Neural cell (in vitro differentiated cells): ENCODE results near the gene GTF2E1. TPM values are rescaled to one million over a fixed set of nuclear protein-coding genes. Genes with fewer than 3 reads are reported as not detected.

Source experiments
- H2AFZ ChIP-seq: fragments of 200-600, 300-800 bp; sonication (generic), shearing (Covaris generic); 2 replicates; pipeline ENCODE4 v1.6.0; 2014; ENCODE audit warnings: low read depth, mild to moderate bottlenecking, antibody characterized with exemption, low read length, moderate library complexity
- H3F3A ChIP-seq: fragments of 200-600 bp; shearing (Covaris generic); 2 replicates; pipeline ENCODE4 v1.6.1; 2016; ENCODE audit warnings: mild to moderate bottlenecking, moderate library complexity, mixed read lengths, antibody characterized with exemption, low read length; ENCODE audit not compliant: insufficient read depth, poor library complexity, severe bottlenecking
- H3K27ac ChIP-seq: fragments of 200-600, 300-800 bp; sonication (generic), shearing (Covaris generic); 2 replicates; pipeline ENCODE4 v1.5.1; 2014; ENCODE audit warnings: mild to moderate bottlenecking, low read length, moderate library complexity
- H3K27me3 ChIP-seq: fragments of 300-800, 200-600 bp; sonication (generic), shearing (Covaris generic); 2 replicates; pipeline ENCODE4 v1.6.0; 2014; ENCODE audit warnings: mild to moderate bottlenecking, low read depth, low read length, moderate library complexity; ENCODE audit not compliant: insufficient read depth
- H3K36me3 ChIP-seq: fragments of 300-800, 200-600 bp; sonication (generic), shearing (Covaris generic); 2 replicates; pipeline ENCODE4 v1.5.1; 2014; ENCODE audit warnings: mild to moderate bottlenecking, antibody characterized with exemption, low read length, moderate library complexity; ENCODE audit not compliant: insufficient read depth
- H3K4me2 ChIP-seq: fragments of 300-800, 200-600 bp; sonication (generic), shearing (Covaris generic); 2 replicates; pipeline ENCODE4 v1.6.0; 2014; ENCODE audit warnings: mild to moderate bottlenecking, low read length
- H3K4me3 ChIP-seq: fragments of 300-800, 200-600 bp; sonication (generic), shearing (Covaris generic); 2 replicates; pipeline ENCODE4 v1.5.1; 2014; ENCODE audit warnings: mild to moderate bottlenecking, low read length, moderate library complexity
- H3K79me2 ChIP-seq: fragments of 200-600 bp; shearing (Covaris generic); replicated peaks from 2 replicates; pipeline ENCODE4 v1.6.0; 2014; ENCODE audit warnings: mild to moderate bottlenecking, low read length, moderate library complexity; ENCODE audit not compliant: insufficient read depth
- H3K9ac ChIP-seq: fragments of 300-800, 200-600 bp; sonication (generic), shearing (Covaris generic); 2 replicates; pipeline ENCODE4 v1.6.1; 2016; ENCODE audit warnings: mild to moderate bottlenecking, low read length, mixed read lengths
- H3K9me2 ChIP-seq: fragments of 200-600 bp; shearing (Covaris generic); 2 replicates; pipeline ENCODE4 v1.6.1; 2016; ENCODE audit warnings: mild to moderate bottlenecking, low read length, mixed read lengths; ENCODE audit not compliant: insufficient read depth
- H3K9me3 ChIP-seq: fragments of 200-600, 300-800 bp; sonication (generic), shearing (Covaris generic); 2 replicates; pipeline ENCODE4 v1.6.1; 2016; ENCODE audit warnings: mild to moderate bottlenecking, mixed run types, low read length, moderate library complexity, mixed read lengths
- H4K20me1 ChIP-seq: fragments of 200-600 bp; shearing (Covaris generic); 2 replicates; pipeline ENCODE4 v1.6.1; 2016; ENCODE audit warnings: mild to moderate bottlenecking, mixed run types; ENCODE audit not compliant: insufficient read depth
- EP300 ChIP-seq: fragments of 450-650 bp; conservative IDR thresholded peaks from 2 replicates; pipeline ENCODE4 v1.6.1; 2014; ENCODE audit warnings: antibody characterized with exemption, mild to moderate bottlenecking, moderate library complexity; ENCODE audit not compliant: poor library complexity, severe bottlenecking
- EZH2 ChIP-seq: fragments of 200-600, 300-800 bp; shearing (Covaris generic), sonication (generic); IDR thresholded peaks from 2 replicates; pipeline ENCODE4 v1.6.1; 2014; ENCODE audit warnings: antibody characterized with exemption, low read length, borderline replicate concordance, mild to moderate bottlenecking; ENCODE audit not compliant: insufficient read depth, poor library complexity, severe bottlenecking
- MXI1 ChIP-seq: fragments of 450-650 bp; conservative IDR thresholded peaks from 2 replicates; pipeline ENCODE4 v1.6.1; 2014; ENCODE audit warnings: antibody characterized with exemption, mild to moderate bottlenecking; ENCODE audit not compliant: poor library complexity, severe bottlenecking
- POLR2AphosphoS5 ChIP-seq: IDR thresholded peaks from 2 replicates; pipeline ENCODE4 v1.6.1; 2012
- RAD21 ChIP-seq: fragments of 450-650 bp; conservative IDR thresholded peaks from 2 replicates; pipeline ENCODE4 v1.6.1; 2014; ENCODE audit warnings: antibody characterized with exemption, mild to moderate bottlenecking, moderate library complexity
- SMC3 ChIP-seq: fragments of 450-650 bp; conservative IDR thresholded peaks from 2 replicates; pipeline ENCODE4 v1.6.1; 2014; ENCODE audit warnings: antibody characterized with exemption, mild to moderate bottlenecking, moderate library complexity; ENCODE audit not compliant: poor library complexity
- TAF1 ChIP-seq: IDR thresholded peaks from 2 replicates; pipeline ENCODE4 v1.6.1; 2012; ENCODE audit warnings: low read depth
- polyA plus RNA-seq: library from polyadenylated mRNA; depleted of rRNA; stranded (reverse); fragments of >200 nt; gene quantifications from 2 replicates; pipeline ENCODE4 v1.2.3, GENCODE V29; 2014
- TF ChIP-seq, protein P1 (sequence below): fragments of 450-650 bp; IDR thresholded peaks from 2 replicates; pipeline ENCODE4 v1.5.1; 2014; ENCODE audit warnings: antibody characterized with exemption, mild to moderate bottlenecking, moderate library complexity; ENCODE audit not compliant: poor library complexity, severe bottlenecking
- TF ChIP-seq, protein P2 (sequence below): IDR thresholded peaks from 2 replicates; pipeline ENCODE4 v1.6.1; 2012; ENCODE audit warnings: borderline replicate concordance

GTF2E1 gene
- polyA plus RNA-seq, 1 donor from 2014 or later, result 25.1 TPM

DNA sequence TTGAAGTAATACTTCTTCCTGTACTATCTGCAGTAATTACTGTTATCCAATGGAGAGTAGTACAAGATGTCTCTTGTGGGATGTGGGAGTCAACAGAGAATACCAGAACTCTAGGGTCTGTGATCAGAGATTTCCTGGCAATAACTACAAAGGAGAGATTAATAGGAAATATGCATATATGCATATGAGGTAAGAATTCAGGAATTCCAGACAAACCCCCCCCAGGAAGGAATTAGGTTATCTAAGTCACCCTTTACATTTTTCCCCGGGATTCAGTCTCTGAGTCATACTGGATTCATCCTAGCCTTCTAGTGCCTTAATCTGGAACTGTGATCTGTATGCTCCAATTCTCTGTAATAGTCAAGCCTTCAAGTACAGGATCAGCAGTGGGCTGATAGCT is 49.4 kb downstream of the GTF2E1 start:
- no peaks in the 10 kb centered on the region for H3F3A ChIP-seq
- H4K20me1 ChIP-seq, result no peaks in the 10 kb centered on the region
- no peak overlapping the region for H2AFZ ChIP-seq
- H3K9me2 ChIP-seq, result no peaks in the 10 kb centered on the region
- no peak overlapping the region for H3K27ac ChIP-seq
- no peaks in the 10 kb centered on the region for H3K9me3 ChIP-seq
- TF ChIP-seq EP300 (no peak), EZH2 (no peak), MXI1 (no peak), RAD21 (no peak), TAF1 (no peak), SMC3 (no peak), POLR2AphosphoS5 (no peak)
- TF ChIP-seq, protein P1, sequence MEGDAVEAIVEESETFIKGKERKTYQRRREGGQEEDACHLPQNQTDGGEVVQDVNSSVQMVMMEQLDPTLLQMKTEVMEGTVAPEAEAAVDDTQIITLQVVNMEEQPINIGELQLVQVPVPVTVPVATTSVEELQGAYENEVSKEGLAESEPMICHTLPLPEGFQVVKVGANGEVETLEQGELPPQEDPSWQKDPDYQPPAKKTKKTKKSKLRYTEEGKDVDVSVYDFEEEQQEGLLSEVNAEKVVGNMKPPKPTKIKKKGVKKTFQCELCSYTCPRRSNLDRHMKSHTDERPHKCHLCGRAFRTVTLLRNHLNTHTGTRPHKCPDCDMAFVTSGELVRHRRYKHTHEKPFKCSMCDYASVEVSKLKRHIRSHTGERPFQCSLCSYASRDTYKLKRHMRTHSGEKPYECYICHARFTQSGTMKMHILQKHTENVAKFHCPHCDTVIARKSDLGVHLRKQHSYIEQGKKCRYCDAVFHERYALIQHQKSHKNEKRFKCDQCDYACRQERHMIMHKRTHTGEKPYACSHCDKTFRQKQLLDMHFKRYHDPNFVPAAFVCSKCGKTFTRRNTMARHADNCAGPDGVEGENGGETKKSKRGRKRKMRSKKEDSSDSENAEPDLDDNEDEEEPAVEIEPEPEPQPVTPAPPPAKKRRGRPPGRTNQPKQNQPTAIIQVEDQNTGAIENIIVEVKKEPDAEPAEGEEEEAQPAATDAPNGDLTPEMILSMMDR, result no peak
- TF ChIP-seq, protein P2, sequence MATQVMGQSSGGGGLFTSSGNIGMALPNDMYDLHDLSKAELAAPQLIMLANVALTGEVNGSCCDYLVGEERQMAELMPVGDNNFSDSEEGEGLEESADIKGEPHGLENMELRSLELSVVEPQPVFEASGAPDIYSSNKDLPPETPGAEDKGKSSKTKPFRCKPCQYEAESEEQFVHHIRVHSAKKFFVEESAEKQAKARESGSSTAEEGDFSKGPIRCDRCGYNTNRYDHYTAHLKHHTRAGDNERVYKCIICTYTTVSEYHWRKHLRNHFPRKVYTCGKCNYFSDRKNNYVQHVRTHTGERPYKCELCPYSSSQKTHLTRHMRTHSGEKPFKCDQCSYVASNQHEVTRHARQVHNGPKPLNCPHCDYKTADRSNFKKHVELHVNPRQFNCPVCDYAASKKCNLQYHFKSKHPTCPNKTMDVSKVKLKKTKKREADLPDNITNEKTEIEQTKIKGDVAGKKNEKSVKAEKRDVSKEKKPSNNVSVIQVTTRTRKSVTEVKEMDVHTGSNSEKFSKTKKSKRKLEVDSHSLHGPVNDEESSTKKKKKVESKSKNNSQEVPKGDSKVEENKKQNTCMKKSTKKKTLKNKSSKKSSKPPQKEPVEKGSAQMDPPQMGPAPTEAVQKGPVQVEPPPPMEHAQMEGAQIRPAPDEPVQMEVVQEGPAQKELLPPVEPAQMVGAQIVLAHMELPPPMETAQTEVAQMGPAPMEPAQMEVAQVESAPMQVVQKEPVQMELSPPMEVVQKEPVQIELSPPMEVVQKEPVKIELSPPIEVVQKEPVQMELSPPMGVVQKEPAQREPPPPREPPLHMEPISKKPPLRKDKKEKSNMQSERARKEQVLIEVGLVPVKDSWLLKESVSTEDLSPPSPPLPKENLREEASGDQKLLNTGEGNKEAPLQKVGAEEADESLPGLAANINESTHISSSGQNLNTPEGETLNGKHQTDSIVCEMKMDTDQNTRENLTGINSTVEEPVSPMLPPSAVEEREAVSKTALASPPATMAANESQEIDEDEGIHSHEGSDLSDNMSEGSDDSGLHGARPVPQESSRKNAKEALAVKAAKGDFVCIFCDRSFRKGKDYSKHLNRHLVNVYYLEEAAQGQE, result no peak
- no peaks in the 10 kb centered on the region for H3K36me3 ChIP-seq
- H3K4me2 ChIP-seq, result no peak overlapping the region
- no peak overlapping the region for H3K9ac ChIP-seq
- H3K79me2 ChIP-seq, result no peaks in the 10 kb centered on the region
- H3K4me3 ChIP-seq, result no peak overlapping the region
- no peaks in the 10 kb centered on the region for H3K27me3 ChIP-seq

DNA sequence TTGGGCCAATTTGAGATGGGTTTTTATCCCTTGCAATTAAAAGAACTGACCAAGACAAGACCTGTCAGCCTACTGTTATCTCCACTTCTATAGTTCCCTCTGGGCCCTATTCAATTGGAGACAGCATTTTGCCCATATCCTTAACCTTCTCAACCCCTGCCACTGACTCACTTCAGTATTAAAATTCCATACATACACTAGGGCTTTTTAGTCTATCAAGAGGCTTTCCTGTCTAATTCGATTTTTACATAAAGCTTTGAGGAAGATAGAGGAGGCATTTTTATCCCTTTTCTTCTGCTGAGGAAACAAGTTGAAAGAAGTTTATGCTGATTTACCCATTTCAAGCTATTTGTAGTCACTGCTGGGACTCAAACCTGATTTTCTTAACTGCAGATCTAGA is 51.1 kb downstream of the GTF2E1 start:
- H4K20me1 ChIP-seq, result no peaks in the 10 kb centered on the region

More for the DNA sequence above, 51.1 kb downstream of the GTF2E1 start:
- Histone ChIP-seq H3F3A (no peaks in the 10 kb centered on the region), H3K27me3 (no peaks in the 10 kb centered on the region), H3K4me3 (no peak overlapping the region), H3K36me3 (no peaks in the 10 kb centered on the region), H3K79me2 (no peaks in the 10 kb centered on the region), H3K4me2 (no peak overlapping the region), H3K9ac (no peak overlapping the region), H3K27ac (no peak overlapping the region), H3K9me2 (no peaks in the 10 kb centered on the region), H3K9me3 (no peaks in the 10 kb centered on the region), H2AFZ (no peak overlapping the region)
- TF ChIP-seq, protein P1, result no peak
- no peak for TF ChIP-seq SMC3
- TF ChIP-seq RAD21, result no peak
- TF ChIP-seq, protein P2, result no peak
- TF ChIP-seq EZH2, result no peak
- no peak for TF ChIP-seq TAF1
- no peak for TF ChIP-seq EP300
- no peak for TF ChIP-seq MXI1
- no peak for TF ChIP-seq POLR2AphosphoS5
